ENCODE results near the gene SLCO2B1.

SLCO2B1 gene

DNA sequence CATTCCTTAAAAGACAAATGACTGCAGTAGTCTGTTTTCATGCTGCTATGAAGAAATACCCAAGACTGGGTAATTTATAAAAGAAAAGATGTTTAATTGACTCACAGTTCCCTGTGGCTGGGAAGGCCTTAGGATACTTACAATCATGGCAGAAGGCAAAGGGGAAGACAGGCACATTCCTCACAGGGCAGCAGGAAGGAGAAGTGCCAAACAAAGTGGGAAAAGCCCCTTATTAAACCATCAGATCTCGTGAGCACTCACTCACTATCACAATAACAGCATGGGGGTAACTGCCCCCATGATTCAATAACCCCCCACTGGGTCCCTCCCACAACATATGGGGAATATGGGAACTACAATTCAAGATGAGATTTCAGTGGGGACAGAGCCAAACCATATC is 37.9 kb upstream of the SLCO2B1 start:
- no peaks in the 10 kb centered on the region for H3K27me3 ChIP-seq (ENCODE audit: control insufficient read depth in 3 of 3, insufficient read depth in 3 of 3, low read depth in 1 of 3, low read length in 3 of 3)
- H2BK15ac ChIP-seq (ENCODE audit: low read length), result no peak overlapping the region
- WGBS, 2 donors (ENCODE audit: extremely low coverage in 2 of 2, insufficient read length in 2 of 2, insufficient replicate concordance in 1 of 2), result no CpG with 5 or more reads among the region's 1 CpG
- H2BK5ac ChIP-seq (ENCODE audit: low read length), result no peak overlapping the region
- no peaks in the 10 kb centered on the region for H3K4me1 ChIP-seq (ENCODE audit: control insufficient read depth in 2 of 2, insufficient read depth in 1 of 2, low read depth in 1 of 2, low read length in 2 of 2)
- no peak overlapping the region for H2AFZ ChIP-seq (ENCODE audit: low read length)
- H3K14ac ChIP-seq (ENCODE audit: low read length), result no peak overlapping the region
- H3K23ac ChIP-seq (ENCODE audit: low read depth, low read length, poor library complexity), result no peak overlapping the region
- no peak overlapping the region for H2AK5ac ChIP-seq (ENCODE audit: low read depth, low read length)
- no peak overlapping the region for H2BK120ac ChIP-seq (ENCODE audit: low read depth, low read length)
- H4K8ac ChIP-seq (ENCODE audit: low read depth, low read length), result no peak overlapping the region
- no peak overlapping the region for H3K4me3 ChIP-seq (ENCODE audit: low read length in 2 of 2)
- H3K4ac ChIP-seq (ENCODE audit: low read length), result no peak overlapping the region
- no peaks in the 10 kb centered on the region for H3K79me1 ChIP-seq (ENCODE audit: low read depth, low read length)
- H2BK12ac ChIP-seq (ENCODE audit: low read length), result no peak overlapping the region
- peaks cover 0 to 1% of the 10 kb centered on the region in 2 donors for H3K9me3 ChIP-seq (replicated peaks in 1 of 2; ENCODE audit: control insufficient read depth in 2 of 2, insufficient read depth in 1 of 2, low read depth in 1 of 2, low read length in 2 of 2)
- H3K27ac ChIP-seq (replicated peaks; ENCODE audit: low read length), result no peak overlapping the region
- H3K18ac ChIP-seq (ENCODE audit: low read length), result no peak overlapping the region
- no peak overlapping the region for H3K4me2 ChIP-seq (ENCODE audit: insufficient read depth, low read length, poor library complexity, severe bottlenecking)
- H3K9ac ChIP-seq (ENCODE audit: low read depth, low read length, poor library complexity), result no peak overlapping the region
- H3K36me3 ChIP-seq (replicated peaks in 1 of 2; ENCODE audit: control insufficient read depth in 2 of 2, insufficient read depth in 2 of 2, low read length in 2 of 2), result no peaks in the 10 kb centered on the region
- H4K91ac ChIP-seq (ENCODE audit: low read depth, low read length, poor library complexity), result no peak overlapping the region
- no peak for DNase-seq (ENCODE audit: low spot score)

DNA sequence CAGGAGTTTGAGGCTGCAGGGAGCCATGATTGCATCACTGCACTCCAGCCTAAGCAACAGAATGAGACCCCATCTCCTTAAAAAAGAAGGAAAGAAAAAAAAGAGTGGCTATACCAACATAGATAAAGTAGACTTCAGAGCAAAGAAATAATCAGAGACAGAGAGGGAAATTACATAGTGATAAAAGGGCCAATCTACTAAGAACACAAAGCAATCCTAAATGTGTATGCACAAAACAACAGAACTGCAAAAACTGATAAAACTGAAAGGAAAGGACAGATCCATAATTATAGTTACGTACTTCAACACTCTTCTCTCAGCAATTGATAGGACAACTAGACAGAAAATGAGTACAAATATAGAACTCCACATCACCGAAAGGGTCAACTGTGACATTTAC is 36.4 kb upstream of the SLCO2B1 start:
- Histone ChIP-seq H3K23ac (ENCODE audit: low read depth, low read length, poor library complexity) (no peak overlapping the region), H3K14ac (ENCODE audit: low read length) (no peak overlapping the region), H2BK5ac (ENCODE audit: low read length) (no peak overlapping the region), H3K9ac (ENCODE audit: low read depth, low read length, poor library complexity) (no peak overlapping the region), H3K18ac (ENCODE audit: low read length) (no peak overlapping the region), H4K8ac (ENCODE audit: low read depth, low read length) (no peak overlapping the region), H3K4me1 (ENCODE audit: control insufficient read depth in 2 of 2, insufficient read depth in 1 of 2, low read depth in 1 of 2, low read length in 2 of 2) (no peaks in the 10 kb centered on the region), H4K91ac (ENCODE audit: low read depth, low read length, poor library complexity) (no peak overlapping the region), H2AFZ (ENCODE audit: low read length) (no peak overlapping the region), H2BK12ac (ENCODE audit: low read length) (no peak overlapping the region), H2BK15ac (ENCODE audit: low read length) (no peak overlapping the region), H2BK120ac (ENCODE audit: low read depth, low read length) (no peak overlapping the region), H3K79me1 (ENCODE audit: low read depth, low read length) (no peaks in the 10 kb centered on the region), H3K4ac (ENCODE audit: low read length) (no peak overlapping the region), H3K4me3 (ENCODE audit: low read length in 2 of 2) (no peak overlapping the region), H3K9me3 (replicated peaks in 1 of 2; ENCODE audit: control insufficient read depth in 2 of 2, insufficient read depth in 1 of 2, low read depth in 1 of 2, low read length in 2 of 2) (peaks cover 0 to 3% of the 10 kb centered on the region in 2 donors), H3K4me2 (ENCODE audit: insufficient read depth, low read length, poor library complexity, severe bottlenecking) (no peak overlapping the region), H3K27me3 (ENCODE audit: control insufficient read depth in 3 of 3, insufficient read depth in 3 of 3, low read depth in 1 of 3, low read length in 3 of 3) (no peaks in the 10 kb centered on the region), H2AK5ac (ENCODE audit: low read depth, low read length) (no peak overlapping the region), H3K36me3 (replicated peaks in 1 of 2; ENCODE audit: control insufficient read depth in 2 of 2, insufficient read depth in 2 of 2, low read length in 2 of 2) (no peaks in the 10 kb centered on the region), H3K27ac (replicated peaks; ENCODE audit: low read length) (no peak overlapping the region)
- WGBS, 2 donors (ENCODE audit: extremely low coverage in 2 of 2, insufficient read length in 2 of 2, insufficient replicate concordance in 1 of 2), result no CpG with 5 or more reads among the region's 2 CpGs
- DNase-seq (ENCODE audit: low spot score), result no peak

DNA sequence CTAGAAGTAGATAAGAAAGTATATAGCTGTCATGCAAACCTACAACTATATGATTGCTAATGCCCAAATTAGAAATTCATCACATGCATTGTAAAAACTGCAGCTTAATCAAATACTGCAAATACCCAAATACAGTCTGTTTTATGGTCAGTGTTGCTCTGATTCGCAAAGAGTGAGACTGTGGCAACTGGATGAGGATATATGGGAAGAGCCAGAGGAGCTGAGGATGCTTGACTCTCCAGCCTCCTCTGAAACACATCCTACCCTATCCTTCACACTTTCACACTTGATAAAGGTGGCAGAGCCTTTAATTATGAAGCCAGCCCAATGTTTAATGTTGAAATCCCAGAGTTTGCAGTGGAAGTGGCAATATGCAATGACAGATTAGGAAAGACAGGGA is 32.3 kb upstream of the SLCO2B1 start:
- no peak overlapping the region for H3K4ac ChIP-seq (ENCODE audit: low read length)
- H3K9ac ChIP-seq (ENCODE audit: low read depth, low read length, poor library complexity), result no peak overlapping the region
- no peak for DNase-seq (ENCODE audit: low spot score)
- no peak overlapping the region for H2BK15ac ChIP-seq (ENCODE audit: low read length)
- no peak overlapping the region for H3K4me3 ChIP-seq (ENCODE audit: low read length in 2 of 2)
- no peak overlapping the region for H3K18ac ChIP-seq (ENCODE audit: low read length)
- no peak overlapping the region for H2AK5ac ChIP-seq (ENCODE audit: low read depth, low read length)
- H3K79me1 ChIP-seq (ENCODE audit: low read depth, low read length), result no peaks in the 10 kb centered on the region
- WGBS, 2 donors (ENCODE audit: extremely low coverage in 2 of 2, insufficient read length in 2 of 2, insufficient replicate concordance in 1 of 2), result no CpG with 5 or more reads among the region's 1 CpG
- no peak overlapping the region for H3K14ac ChIP-seq (ENCODE audit: low read length)
- H3K9me3 ChIP-seq (replicated peaks in 1 of 2; ENCODE audit: control insufficient read depth in 2 of 2, insufficient read depth in 1 of 2, low read depth in 1 of 2, low read length in 2 of 2), result peaks cover 0 to 2% of the 10 kb centered on the region in 2 donors
- H3K36me3 ChIP-seq (replicated peaks in 1 of 2; ENCODE audit: control insufficient read depth in 2 of 2, insufficient read depth in 2 of 2, low read length in 2 of 2), result no peaks in the 10 kb centered on the region
- H3K27ac ChIP-seq (replicated peaks; ENCODE audit: low read length), result no peak overlapping the region
- H2BK12ac ChIP-seq (ENCODE audit: low read length), result no peak overlapping the region
- no peak overlapping the region for H4K8ac ChIP-seq (ENCODE audit: low read depth, low read length)
- H2AFZ ChIP-seq (ENCODE audit: low read length), result no peak overlapping the region
- no peak overlapping the region for H2BK5ac ChIP-seq (ENCODE audit: low read length)
- no peaks in the 10 kb centered on the region for H3K4me1 ChIP-seq (ENCODE audit: control insufficient read depth in 2 of 2, insufficient read depth in 1 of 2, low read depth in 1 of 2, low read length in 2 of 2)
- H2BK120ac ChIP-seq (ENCODE audit: low read depth, low read length), result no peak overlapping the region
- H3K4me2 ChIP-seq (ENCODE audit: insufficient read depth, low read length, poor library complexity, severe bottlenecking), result no peak overlapping the region
- H4K91ac ChIP-seq (ENCODE audit: low read depth, low read length, poor library complexity), result no peak overlapping the region
- H3K23ac ChIP-seq (ENCODE audit: low read depth, low read length, poor library complexity), result no peak overlapping the region
- H3K27me3 ChIP-seq (ENCODE audit: control insufficient read depth in 3 of 3, insufficient read depth in 3 of 3, low read depth in 1 of 3, low read length in 3 of 3), result no peaks in the 10 kb centered on the region

GRCh38 chr11:75126564-75126963 is 24.3 kb upstream of the SLCO2B1 start:
- H3K4me3 ChIP-seq (ENCODE audit: low read length in 2 of 2), result no peak overlapping the region
- no peak overlapping the region for H2BK120ac ChIP-seq (ENCODE audit: low read depth, low read length)
- peaks cover 4 to 5% of the 10 kb centered on the region in 2 donors for H3K9me3 ChIP-seq (replicated peaks in 1 of 2; ENCODE audit: control insufficient read depth in 2 of 2, insufficient read depth in 1 of 2, low read depth in 1 of 2, low read length in 2 of 2)
- H3K4me2 ChIP-seq (ENCODE audit: insufficient read depth, low read length, poor library complexity, severe bottlenecking), result no peak overlapping the region
- H2BK12ac ChIP-seq (ENCODE audit: low read length), result no peak overlapping the region
- WGBS, 2 donors (ENCODE audit: extremely low coverage in 2 of 2, insufficient read length in 2 of 2, insufficient replicate concordance in 1 of 2), result no CpG with 5 or more reads among the region's 2 CpGs
- H2AFZ ChIP-seq (ENCODE audit: low read length), result no peak overlapping the region
- no peak overlapping the region for H3K18ac ChIP-seq (ENCODE audit: low read length)
- no peaks in the 10 kb centered on the region for H3K4me1 ChIP-seq (ENCODE audit: control insufficient read depth in 2 of 2, insufficient read depth in 1 of 2, low read depth in 1 of 2, low read length in 2 of 2)
- H2BK15ac ChIP-seq (ENCODE audit: low read length), result no peak overlapping the region
- no peaks in the 10 kb centered on the region for H3K36me3 ChIP-seq (replicated peaks in 1 of 2; ENCODE audit: control insufficient read depth in 2 of 2, insufficient read depth in 2 of 2, low read length in 2 of 2)
- no peak overlapping the region for H3K4ac ChIP-seq (ENCODE audit: low read length)
- H2AK5ac ChIP-seq (ENCODE audit: low read depth, low read length), result no peak overlapping the region
- DNase-seq (ENCODE audit: low spot score), result no peak
- H3K27me3 ChIP-seq (ENCODE audit: control insufficient read depth in 3 of 3, insufficient read depth in 3 of 3, low read depth in 1 of 3, low read length in 3 of 3), result no peaks in the 10 kb centered on the region
- no peak overlapping the region for H3K9ac ChIP-seq (ENCODE audit: low read depth, low read length, poor library complexity)
- H3K27ac ChIP-seq (replicated peaks; ENCODE audit: low read length), result no peak overlapping the region
- no peak overlapping the region for H4K91ac ChIP-seq (ENCODE audit: low read depth, low read length, poor library complexity)
- H3K79me1 ChIP-seq (ENCODE audit: low read depth, low read length), result no peaks in the 10 kb centered on the region
- H2BK5ac ChIP-seq (ENCODE audit: low read length), result no peak overlapping the region
- H4K8ac ChIP-seq (ENCODE audit: low read depth, low read length), result no peak overlapping the region
- H3K14ac ChIP-seq (ENCODE audit: low read length), result no peak overlapping the region
- no peak overlapping the region for H3K23ac ChIP-seq (ENCODE audit: low read depth, low read length, poor library complexity)

All from neuronal stem cell (in vitro differentiated cells).